BLaER1 (cell line): ENCODE measurements around the gene ARHGAP5.

Experiments used
- H3K27ac ChIP-seq: shearing (Covaris generic); formaldehyde crosslinking; 2 replicates; pipeline ENCODE4 v1.8.1; 2022
- H3K27me3 ChIP-seq: shearing (Covaris generic); formaldehyde crosslinking; 2 replicates; pipeline ENCODE4 v1.8.1; 2022
- H3K36me3 ChIP-seq: shearing (Covaris generic); formaldehyde crosslinking; 2 replicates; pipeline ENCODE4 v1.8.1; 2022
- H3K4me1 ChIP-seq: shearing (Covaris generic); formaldehyde crosslinking; 2 replicates; pipeline ENCODE4 v1.8.1; 2022
- H3K4me2 ChIP-seq: shearing (Covaris generic); formaldehyde crosslinking; 2 replicates; pipeline ENCODE4 v1.8.1; 2022
- H3K4me3 ChIP-seq: shearing (Covaris generic); formaldehyde crosslinking; 2 replicates; pipeline ENCODE4 v1.8.1; 2022
- H3K9ac ChIP-seq: shearing (Covaris generic); formaldehyde crosslinking; 2 replicates; pipeline ENCODE4 v1.8.1; 2022
- H3K9me3 ChIP-seq: shearing (Covaris generic); formaldehyde crosslinking; 2 replicates; pipeline ENCODE4 v1.8.1; 2022
- H4K20me1 ChIP-seq: shearing (Covaris generic); formaldehyde crosslinking; 2 replicates; pipeline ENCODE4 v1.8.1; 2022
- Cebpa-rat ChIP-seq: shearing (Covaris generic); IDR thresholded peaks from 2 replicates; pipeline ENCODE4 v1.8.1; 2022

ARHGAP5 gene

GRCh38 chr14:32077081-32078022 is at the start of gene ARHGAP5:
Gene ARHGAP5, plus strand, starts transcription at chr14:32077304. Its CDS starts 13,366 bp downstream, at chr14:32090670.
- Histone ChIP-seq H3K9ac (peak within 1 kb of the TSS; percentile 95), H3K9me3 (no peaks in the 10 kb centered on the region), H3K4me1 (peaks cover 37% of the 10 kb centered on the region), H4K20me1 (peaks cover 44% of the 10 kb centered on the region), H3K36me3 (no peaks in the 10 kb centered on the region), H3K4me3 (peak within 1 kb of the TSS; percentile 97), H3K27ac (peak within 1 kb of the TSS; percentile 94), H3K4me2 (peak within 1 kb of the TSS; percentile 92), H3K27me3 (no peaks in the 10 kb centered on the region)
- TF ChIP-seq Cebpa-rat: no peak

DNA sequence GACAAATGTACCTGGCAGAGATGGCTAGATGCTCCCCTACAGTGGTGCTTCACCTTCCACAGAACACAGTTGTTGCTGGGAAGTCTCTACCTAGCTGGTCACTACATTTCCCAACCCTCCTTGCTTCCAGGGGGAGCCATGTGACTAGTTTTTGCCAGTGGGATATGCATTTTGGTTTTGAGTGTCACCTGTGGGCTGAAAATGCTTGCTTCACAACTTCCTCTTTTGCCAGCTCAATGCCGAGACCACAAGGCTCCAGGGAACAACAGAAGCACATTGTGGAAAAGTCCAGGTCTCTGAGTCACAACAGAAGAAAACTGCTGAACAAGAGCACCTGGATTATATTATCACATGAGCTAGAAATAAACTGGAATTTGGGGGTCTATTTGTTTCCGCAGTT is 48.5 kb upstream of the ARHGAP5 start:
- H4K20me1 ChIP-seq: no peaks in the 10 kb centered on the region
- H3K9me3 ChIP-seq: no peaks in the 10 kb centered on the region
- no peak overlapping the region for H3K4me3 ChIP-seq
- no peak overlapping the region for H3K9ac ChIP-seq
- peaks cover 18% of the 10 kb centered on the region for H3K4me1 ChIP-seq
- H3K4me2 ChIP-seq: peak overlapping the region; percentile 71
- 0 out of 2 replicates have a peak, but pooled peaks have one; percentile 15 for TF ChIP-seq Cebpa-rat
- peak overlapping the region; percentile 61 for H3K27ac ChIP-seq
- H3K27me3 ChIP-seq: no peaks in the 10 kb centered on the region
- no peaks in the 10 kb centered on the region for H3K36me3 ChIP-seq

GRCh38 chr14:32033543-32033942 is 43.6 kb upstream of the ARHGAP5 start:
- Histone ChIP-seq H3K4me2 (no peak overlapping the region), H3K27ac (no peak overlapping the region), H3K9me3 (no peaks in the 10 kb centered on the region), H4K20me1 (no peaks in the 10 kb centered on the region), H3K4me1 (peaks cover 12% of the 10 kb centered on the region), H3K27me3 (no peaks in the 10 kb centered on the region), H3K36me3 (no peaks in the 10 kb centered on the region), H3K4me3 (no peak overlapping the region), H3K9ac (no peak overlapping the region)
- TF ChIP-seq Cebpa-rat: no peak

DNA sequence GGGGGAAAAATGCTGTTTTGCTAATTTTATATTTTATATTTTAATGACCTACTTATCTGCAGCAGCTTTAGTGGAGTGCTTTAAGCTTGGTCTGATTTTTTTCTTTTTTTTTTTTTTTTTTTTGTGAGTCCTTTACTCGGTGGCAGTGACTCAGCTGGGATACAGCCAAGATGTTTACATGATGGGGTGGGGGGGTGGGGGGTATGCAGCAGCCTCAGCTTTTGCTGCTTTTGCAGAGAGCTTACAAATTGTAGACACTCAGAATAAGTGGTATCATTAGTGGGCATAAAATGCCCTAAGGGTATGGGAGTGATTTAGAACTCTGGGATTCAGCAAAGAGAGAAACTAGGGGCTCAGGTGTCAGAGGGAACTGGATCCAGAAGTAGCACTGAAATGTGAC is 38.2 kb upstream of the ARHGAP5 start:
- Histone ChIP-seq H3K27me3 (no peaks in the 10 kb centered on the region), H3K4me1 (no peaks in the 10 kb centered on the region), H3K4me2 (no peak overlapping the region), H3K36me3 (no peaks in the 10 kb centered on the region), H3K9me3 (no peaks in the 10 kb centered on the region), H3K4me3 (no peak overlapping the region), H3K9ac (no peak overlapping the region), H3K27ac (no peak overlapping the region), H4K20me1 (no peaks in the 10 kb centered on the region)
- no peak for TF ChIP-seq Cebpa-rat

GRCh38 chr14:32039401-32040030 is 37.6 kb upstream of the ARHGAP5 start:
- H3K27me3 ChIP-seq: no peaks in the 10 kb centered on the region
- H3K4me2 ChIP-seq: no peak overlapping the region
- TF ChIP-seq Cebpa-rat: no peak

GRCh38 chr14:32043624-32044023 is 33.5 kb upstream of the ARHGAP5 start:
- no peaks in the 10 kb centered on the region for H3K9me3 ChIP-seq
- H3K4me1 ChIP-seq: peaks cover 7% of the 10 kb centered on the region; the same call in 1 of the 2 replicates
- no peaks in the 10 kb centered on the region for H3K36me3 ChIP-seq
- H3K27me3 ChIP-seq: no peaks in the 10 kb centered on the region
- no peak overlapping the region for H3K4me2 ChIP-seq
- no peak overlapping the region for H3K27ac ChIP-seq
- TF ChIP-seq Cebpa-rat: no peak
- no peaks in the 10 kb centered on the region for H4K20me1 ChIP-seq
- H3K4me3 ChIP-seq: no peak overlapping the region
- H3K9ac ChIP-seq: no peak overlapping the region

More at GRCh38 chr14:32039401-32040030, 37.6 kb upstream of the ARHGAP5 start:
- Histone ChIP-seq H4K20me1 (no peaks in the 10 kb centered on the region), H3K36me3 (no peaks in the 10 kb centered on the region), H3K27ac (no peak overlapping the region), H3K9me3 (no peaks in the 10 kb centered on the region), H3K4me3 (no peak overlapping the region), H3K4me1 (no peaks in the 10 kb centered on the region), H3K9ac (no peak overlapping the region)

DNA sequence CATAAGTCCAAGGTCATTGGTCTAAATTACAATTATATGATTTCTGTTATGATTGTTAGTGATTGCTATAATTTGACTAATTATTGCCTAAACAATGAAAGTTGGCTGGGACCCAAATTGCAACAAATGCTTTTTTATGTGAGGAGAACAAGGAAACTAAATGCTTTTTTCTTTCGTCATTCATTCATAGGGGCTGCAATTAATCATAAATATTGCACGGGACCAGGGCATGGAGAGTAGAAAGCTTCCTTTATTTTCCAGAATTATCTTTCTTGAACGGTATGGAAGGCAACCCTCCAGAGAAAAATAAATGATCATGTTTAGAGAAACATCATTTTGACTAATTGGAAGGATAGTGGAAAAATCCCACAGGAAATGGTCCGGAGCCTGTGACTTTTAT is 32.6 kb upstream of the ARHGAP5 start:
- Histone ChIP-seq H3K27me3 (no peaks in the 10 kb centered on the region), H4K20me1 (no peaks in the 10 kb centered on the region), H3K27ac (no peak overlapping the region), H3K4me1 (peaks cover 12% of the 10 kb centered on the region), H3K36me3 (no peaks in the 10 kb centered on the region), H3K9me3 (no peaks in the 10 kb centered on the region), H3K9ac (no peak overlapping the region), H3K4me3 (no peak overlapping the region), H3K4me2 (no peak overlapping the region)
- no peak for TF ChIP-seq Cebpa-rat

DNA sequence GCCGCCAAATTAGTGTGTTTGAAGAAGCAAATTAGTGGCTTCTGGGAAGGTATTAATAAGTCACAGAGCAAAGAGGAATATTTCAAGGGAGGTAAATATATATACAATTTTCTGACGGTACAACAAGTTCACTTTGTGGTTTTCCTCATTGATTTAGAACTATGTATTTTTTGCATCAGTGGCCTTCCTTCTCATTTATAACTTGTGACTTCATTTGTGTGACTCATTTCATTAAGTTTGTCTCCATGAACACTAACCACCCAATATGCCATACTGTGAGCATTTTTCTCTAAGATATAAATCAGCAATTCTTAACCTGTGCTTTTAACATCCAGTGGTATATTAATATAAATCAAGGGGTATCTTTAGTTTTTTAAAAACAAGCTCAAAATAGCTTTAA is 29.3 kb upstream of the ARHGAP5 start:
- H3K4me1 ChIP-seq: peaks cover 20% of the 10 kb centered on the region
- no peak overlapping the region for H3K4me3 ChIP-seq
- no peak overlapping the region for H3K27ac ChIP-seq
- H3K27me3 ChIP-seq: no peaks in the 10 kb centered on the region
- no peak overlapping the region for H3K4me2 ChIP-seq
- TF ChIP-seq Cebpa-rat: no peak
- H3K9ac ChIP-seq: no peak overlapping the region
- H3K9me3 ChIP-seq: no peaks in the 10 kb centered on the region
- H3K36me3 ChIP-seq: no peaks in the 10 kb centered on the region
- no peaks in the 10 kb centered on the region for H4K20me1 ChIP-seq

GRCh38 chr14:32049361-32050088 is 27.6 kb upstream of the ARHGAP5 start:
- Histone ChIP-seq H3K4me3 (no peak overlapping the region), H3K27me3 (no peaks in the 10 kb centered on the region), H4K20me1 (no peaks in the 10 kb centered on the region), H3K4me2 (peak overlapping the region; percentile 16; the same call in 1 of the 2 replicates), H3K36me3 (no peaks in the 10 kb centered on the region), H3K9me3 (peaks cover 5% of the 10 kb centered on the region), H3K27ac (no peak overlapping the region), H3K9ac (no peak overlapping the region), H3K4me1 (peaks cover 20% of the 10 kb centered on the region)
- no peak for TF ChIP-seq Cebpa-rat

DNA sequence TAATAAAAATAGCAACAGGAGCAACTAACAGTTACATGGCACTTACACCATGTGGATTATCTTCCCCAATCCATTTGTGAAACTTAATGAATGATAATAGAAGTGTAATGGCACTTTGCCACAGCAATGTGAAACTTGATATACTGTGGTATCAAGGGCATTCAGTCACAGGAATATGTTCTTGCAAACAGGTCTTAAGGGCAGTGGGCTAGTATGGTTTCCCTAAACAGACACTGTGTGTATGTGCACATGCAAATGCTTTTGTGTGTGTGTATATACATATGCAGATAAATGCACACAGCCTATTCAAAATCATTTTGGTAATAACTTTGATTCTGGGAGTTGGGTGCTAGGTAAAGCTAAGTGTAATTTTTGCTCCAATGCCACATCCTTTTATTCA is 26.2 kb upstream of the ARHGAP5 start:
- no peak overlapping the region for H3K9ac ChIP-seq
- no peak overlapping the region for H3K4me2 ChIP-seq
- peaks cover 20% of the 10 kb centered on the region for H3K4me1 ChIP-seq
- no peak for TF ChIP-seq Cebpa-rat
- no peaks in the 10 kb centered on the region for H3K36me3 ChIP-seq
- no peak overlapping the region for H3K4me3 ChIP-seq
- no peaks in the 10 kb centered on the region for H4K20me1 ChIP-seq
- peaks cover 6% of the 10 kb centered on the region for H3K9me3 ChIP-seq
- H3K27me3 ChIP-seq: no peaks in the 10 kb centered on the region
- no peak overlapping the region for H3K27ac ChIP-seq
